ENCODE results near the gene TMEM272. TPM values are rescaled to one million over a fixed set of nuclear protein-coding genes. Genes with fewer than 3 reads are reported as not detected.

TMEM272 gene
- total RNA-seq, 1 experiment from 2014 or later = 0.15 TPM

GRCh38 chr13:51770681-51771417, 74.1 kb downstream of the TMEM272 start:
- Histone ChIP-seq H3K4me1 (ENCODE audit: control insufficient read depth, insufficient read depth, low read length) (no peaks in the 10 kb centered on the region), H3K27me3 (ENCODE audit: control insufficient read depth, insufficient read depth, low read length) (no peaks in the 10 kb centered on the region), H3K4me3 (ENCODE audit: low read depth in 2 of 2, low read length in 2 of 2) (no peak overlapping the region), H3K36me3 (ENCODE audit: control insufficient read depth, insufficient read depth, low read length) (no peaks in the 10 kb centered on the region), H3K9me3 (ENCODE audit: control insufficient read depth, insufficient read depth, low read depth, low read length) (no peaks in the 10 kb centered on the region), H3K27ac (ENCODE audit: low read length) (no peak overlapping the region)
- DNase-seq (ENCODE audit: low read depth, low spot score) (no peak), ATAC-seq (no peak)
- no TSS peak for BruUV-seq (replicated peaks)
- in situ Hi-C loops (cut with HindIII; ENCODE audit: low pct_unique_long_range_greater_than_20kb, low sequenced_read_pairs) (no loop called here), intact Hi-C loops (cut with micrococcal nuclease; ENCODE audit: unreplicated experiment) (no loop called here)
- TF ChIP-seq TCF7L2 (IDR thresholded peaks at IDR 0.05; ENCODE audit: low read depth, low read length) (no peak), SIN3A (IDR thresholded peaks at IDR 0.05; ENCODE audit: borderline replicate concordance, insufficient read depth, low read depth, low read length) (no peak), CTCF (IDR thresholded peaks at IDR 0.05) (no peak), POLR2AphosphoS5 (IDR thresholded peaks at IDR 0.05; ENCODE audit: low read depth, low read length) (no peak), REST (IDR thresholded peaks at IDR 0.05; ENCODE audit: insufficient read depth in 1 of 2, low read depth in 2 of 2, low read length in 1 of 2) (no peak)
- ChIA-PET CTCF (no interaction called here), POLR2A (no interaction called here)

- no peaks in the 10 kb centered on the region for H3K36me3 ChIP-seq (ENCODE audit: control insufficient read depth, insufficient read depth, low read length)
- H3K4me3 ChIP-seq (ENCODE audit: low read depth in 2 of 2, low read length in 2 of 2) = no peak overlapping the region
- ChIA-PET CTCF (no interaction called here), POLR2A (no interaction called here)
- no peaks in the 10 kb centered on the region for H3K4me1 ChIP-seq (ENCODE audit: control insufficient read depth, insufficient read depth, low read length)
- in situ Hi-C loops (cut with HindIII; ENCODE audit: low pct_unique_long_range_greater_than_20kb, low sequenced_read_pairs) = no loop called here
- intact Hi-C loops (cut with micrococcal nuclease; ENCODE audit: unreplicated experiment) = no loop called here
- no peak for DNase-seq (ENCODE audit: low read depth, low spot score)
- no TSS peak for BruUV-seq (replicated peaks)
- no peak for ATAC-seq
- TF ChIP-seq TCF7L2 (IDR thresholded peaks at IDR 0.05; ENCODE audit: low read depth, low read length) (no peak), POLR2AphosphoS5 (IDR thresholded peaks at IDR 0.05; ENCODE audit: low read depth, low read length) (no peak)
- H3K27ac ChIP-seq (ENCODE audit: low read length) = no peak overlapping the region
- H3K27me3 ChIP-seq (ENCODE audit: control insufficient read depth, insufficient read depth, low read length) = no peaks in the 10 kb centered on the region
- no peaks in the 10 kb centered on the region for H3K9me3 ChIP-seq (ENCODE audit: control insufficient read depth, insufficient read depth, low read depth, low read length)
Measured at GRCh38 chr13:51770160-51770559, 74.8 kb downstream of the TMEM272 start.

- TF ChIP-seq SIN3A (IDR thresholded peaks at IDR 0.05; ENCODE audit: borderline replicate concordance, insufficient read depth, low read depth, low read length) (no peak), POLR2AphosphoS5 (IDR thresholded peaks at IDR 0.05; ENCODE audit: low read depth, low read length) (no peak)
- BruUV-seq (replicated peaks) = no TSS peak
- POLR2A ChIA-PET = no interaction called here
- no peak overlapping the region for H3K27ac ChIP-seq (ENCODE audit: low read length)
- in situ Hi-C loops (cut with HindIII; ENCODE audit: low pct_unique_long_range_greater_than_20kb, low sequenced_read_pairs) (no loop called here), intact Hi-C loops (cut with micrococcal nuclease; ENCODE audit: unreplicated experiment) (loop anchor here (10.0 kb wide), 1 partner anchor 625 kb away; no protein-coding TSS in a partner anchor)
- DNase-seq (ENCODE audit: low read depth, low spot score) (no peak), ATAC-seq (no peak)
- no peaks in the 10 kb centered on the region for H3K27me3 ChIP-seq (ENCODE audit: control insufficient read depth, insufficient read depth, low read length)
- H3K36me3 ChIP-seq (ENCODE audit: control insufficient read depth, insufficient read depth, low read length) = no peaks in the 10 kb centered on the region
- no peaks in the 10 kb centered on the region for H3K9me3 ChIP-seq (ENCODE audit: control insufficient read depth, insufficient read depth, low read depth, low read length)
- CTCF ChIA-PET = no interaction called here
- no peaks in the 10 kb centered on the region for H3K4me1 ChIP-seq (ENCODE audit: control insufficient read depth, insufficient read depth, low read length)
- no peak overlapping the region for H3K4me3 ChIP-seq (ENCODE audit: low read depth in 2 of 2, low read length in 2 of 2)
Measured at GRCh38 chr13:51769455-51770127, 75.4 kb downstream of the TMEM272 start.

Data from Panc1 (cell line).